ENCODE data around the gene PTPN3.

The PTPN3 gene

GRCh38 chr9:109329638-109330258 is 168.4 kb downstream of the PTPN3 start:
- DNase-seq, result no peak

GRCh38 chr9:109328978-109329637 is 169.0 kb downstream of the PTPN3 start:
- DNase-seq, result no peak
